A172 (cell line): ENCODE results near the gene TREX2. TPM values are rescaled to one million over a fixed set of nuclear protein-coding genes. Genes with fewer than 3 reads are reported as not detected.
A peak's percentile ranks its signal among the peaks of the same experiment; 100 is the strongest.

ENCODE experiments used
- DNase-seq: peaks from one replicate; pipeline ENCODE4 v3.0.0-alpha.2; 2015; ENCODE audit warnings: low spot score
- total RNA-seq: library from RNA; depleted of rRNA; stranded (reverse); fragments of >200 nt; shearing (Covaris generic); gene quantifications from 2 replicates; pipeline ENCODE4 v1.2.3, GENCODE V29; 2014

TREX2 gene
- total RNA-seq, 1 experiment from 2014 or later = 9.5 TPM

- no peak for DNase-seq
These were observed 10.3 kb upstream of the TREX2 start for GRCh38 chrX:153456161-153456560.

- no peak for DNase-seq
These were observed 9.7 kb upstream of the TREX2 start for GRCh38 chrX:153455571-153455970.

- DNase-seq = no peak
These were observed 9.2 kb upstream of the TREX2 start for GRCh38 chrX:153454901-153455550.

- no peak for DNase-seq
These were observed 5.1 kb upstream of the TREX2 start for GRCh38 chrX:153450949-153451277.

GRCh38 chrX:153450114-153450948 is 4.5 kb upstream of the TREX2 start:
- DNase-seq = no peak

GRCh38 chrX:153449368-153450113 is 3.7 kb upstream of the TREX2 start:
- DNase-seq = no peak

- no peak for DNase-seq
These were observed 2.9 kb upstream of the TREX2 start for GRCh38 chrX:153448556-153449367.

GRCh38 chrX:153447581-153447960 is 1.7 kb upstream of the TREX2 start:
- no peak for DNase-seq

GRCh38 chrX:153446950-153447580 is 1.2 kb upstream of the TREX2 start:
- no peak for DNase-seq

- DNase-seq = no peak
These were observed 730 bp upstream of the TREX2 start for GRCh38 chrX:153446636-153446936.

- no peak for DNase-seq
These were observed 575 bp downstream of the TREX2 start for GRCh38 chrX:153445106-153445855.

GRCh38 chrX:153444333-153445011 is 1.4 kb downstream of the TREX2 start:
- DNase-seq = no peak

GRCh38 chrX:153443476-153444332 is 2.2 kb downstream of the TREX2 start:
- peak; percentile 12 for DNase-seq

GRCh38 chrX:153442463-153442862 is 3.4 kb downstream of the TREX2 start:
- no peak for DNase-seq

- DNase-seq = no peak
These were observed 3.9 kb downstream of the TREX2 start for GRCh38 chrX:153441981-153442380.

GRCh38 chrX:153441296-153441695 is 4.6 kb downstream of the TREX2 start:
- no peak for DNase-seq

- no peak for DNase-seq
These were observed 5.2 kb downstream of the TREX2 start for GRCh38 chrX:153440556-153441135.

GRCh38 chrX:153439977-153440376 is 5.9 kb downstream of the TREX2 start:
- no peak for DNase-seq

GRCh38 chrX:153438532-153438931 is 7.3 kb downstream of the TREX2 start:
- no peak for DNase-seq
